Breast epithelium (tissue), 4 donors: ENCODE data around the gene CHTF18. TPM values are rescaled to one million over a fixed set of nuclear protein-coding genes. Genes with fewer than 3 reads are reported as not detected.

Source experiments
- DNase-seq, 2 donors: peaks; one replicate each; pipeline ENCODE4 v3.0.0-alpha.2; 2019; ENCODE audit warnings: low spot score in 2 of 2
- H3K27ac ChIP-seq, 2 donors: fragments of 200-600 bp; sonication (generic) in 1 of 2; one replicate each; pipeline ENCODE4 v1.5.1; 2016 to 2019; ENCODE audit warnings: mild to moderate bottlenecking in 1 of 2
- H3K27me3 ChIP-seq, 2 donors: fragments of 200-600 bp; sonication (generic) in 1 of 2; one replicate each; pipeline versions ENCODE4 v1.5.1 to v1.6.0; 2017 to 2019; ENCODE audit warnings: control low read depth in 1 of 2, mild to moderate bottlenecking in 1 of 2
- H3K36me3 ChIP-seq: fragments of 200-600 bp; one replicate; pipeline ENCODE4 v1.5.1; 2019
- H3K4me1 ChIP-seq, 2 donors: fragments of 200-600 bp; sonication (generic); one replicate each; pipeline ENCODE4 v1.5.1; 2016 to 2019; ENCODE audit warnings: control low read depth in 1 of 2
- H3K4me3 ChIP-seq, 3 donors: fragments of 200-600 bp; sonication (generic); 1 replicate in 2 of 3; 2 replicates in 1 of 3; pipeline ENCODE4 v1.5.1; 2016 to 2019; ENCODE audit warnings: mild to moderate bottlenecking in 3 of 3, moderate library complexity in 2 of 3
- H3K9me3 ChIP-seq, 2 donors: fragments of 200-600 bp; sonication (generic) in 1 of 2; one replicate each; pipeline ENCODE4 v1.5.1; 2016 to 2019; ENCODE audit warnings: control low read depth in 1 of 2
- CTCF ChIP-seq, 3 donors: fragments of 450-650 bp; IDR thresholded peaks; one replicate each; pipeline ENCODE4 v1.5.1; 2016 to 2017; ENCODE audit warnings: antibody characterized with exemption in 3 of 3, mild to moderate bottlenecking in 3 of 3, moderate library complexity in 3 of 3
- POLR2A ChIP-seq: fragments of 450-650 bp; IDR thresholded peaks from one replicate; pipeline ENCODE4 v1.6.1; 2016; ENCODE audit warnings: antibody characterized with exemption, mild to moderate bottlenecking, moderate library complexity
- POLR2AphosphoS5 ChIP-seq, 3 donors: sonication (generic); formaldehyde crosslinking; IDR thresholded peaks; one replicate each; pipeline ENCODE4 v1.6.1; 2017; ENCODE audit warnings: antibody characterized with exemption in 3 of 3
- intact Hi-C: fragments of 100-400 bp; cut with DNase I; formaldehyde crosslinking; loops from one replicate; pipeline ENCODE4 v1.15.1; 2023; ENCODE audit warnings: low total_unique reads
- total RNA-seq, 3 donors: library from RNA; depleted of rRNA; stranded (reverse); fragments of >200 nt; gene quantifications; one replicate each; pipeline ENCODE4 v1.1.0, GENCODE V29; 2016

Gene CHTF18
- total RNA-seq, 3 donors from 2014 or later, result 12.6 to 15.5 (median 13.1) TPM

DNA sequence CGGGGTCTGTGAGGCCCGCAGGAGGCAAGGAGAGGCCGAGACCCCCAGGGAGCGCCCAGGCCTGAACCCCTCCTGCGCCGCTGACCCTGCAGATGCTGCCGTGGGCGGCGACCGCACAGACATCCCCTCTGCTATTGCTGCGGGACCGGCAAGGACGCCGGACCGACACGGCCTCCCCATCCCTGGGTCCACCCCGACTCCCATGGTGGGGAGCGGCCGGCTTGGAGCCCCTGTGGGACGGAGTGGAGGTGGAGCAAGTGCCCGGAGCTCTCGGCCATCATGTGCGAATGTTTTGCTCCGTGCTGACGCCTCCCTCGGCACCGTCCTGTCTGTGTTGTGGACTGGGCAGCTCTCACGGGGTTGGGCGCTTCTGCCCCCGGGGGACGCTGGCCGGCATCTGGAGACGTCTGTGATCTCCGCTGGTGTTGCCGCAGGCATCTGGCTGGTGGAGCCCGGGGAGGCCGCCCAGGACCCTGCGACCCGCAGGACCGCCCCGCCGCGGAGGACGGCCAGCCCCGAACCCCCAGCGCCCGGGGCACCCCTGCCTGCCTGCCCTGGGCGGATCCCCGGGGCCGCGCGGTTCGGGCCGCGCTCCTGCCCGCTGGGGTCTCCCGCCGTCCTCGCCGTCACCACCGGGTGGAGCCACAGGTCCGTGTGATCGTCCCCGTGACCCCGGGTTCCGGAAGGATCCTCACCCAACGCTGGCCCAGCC is 24.9 kb downstream of the CHTF18 start:
- H3K4me3 ChIP-seq, result peak overlapping the region in 2 of 3 donors; percentile 39 to 58
- intact Hi-C loops, result loop anchor here (5.0 kb wide), 1 partner anchor 244 kb away; no protein-coding TSS in a partner anchor

DNA sequence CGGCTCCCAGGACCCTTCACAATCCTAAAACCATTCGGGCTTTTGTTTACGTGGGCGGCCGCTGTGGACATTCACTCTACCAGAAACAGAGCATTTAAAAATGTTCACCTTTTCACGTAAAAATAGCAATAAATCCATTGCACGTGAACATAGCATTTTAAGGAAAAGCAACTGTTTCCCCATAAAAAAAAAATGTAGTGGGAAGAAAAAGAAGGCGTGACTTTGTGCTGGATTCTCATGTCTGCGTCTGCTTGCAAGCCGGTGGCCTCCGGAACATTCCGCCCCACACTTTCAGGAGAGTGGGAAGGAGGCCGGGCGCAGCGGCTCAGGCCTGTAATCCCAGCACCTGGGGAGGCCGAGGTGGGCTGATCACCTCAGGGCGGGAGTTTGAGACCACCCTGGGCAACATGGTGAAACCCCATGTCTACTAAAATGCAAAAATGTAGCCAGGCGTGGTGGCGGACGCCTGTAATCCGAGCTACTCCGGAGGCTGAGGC is 25.5 kb downstream of the CHTF18 start:
- TF ChIP-seq CTCF (IDR thresholded peaks at IDR 0.05), result peak in 1 of 3 donors; percentile 36
- no peak for TF ChIP-seq POLR2A
- Histone ChIP-seq H3K4me1 (no peaks in the 10 kb centered on the region), H3K36me3 (no peaks in the 10 kb centered on the region), H3K9me3 (peaks cover 0 to 4% of the 10 kb centered on the region in 2 donors), H3K27ac (no peak overlapping the region), H3K27me3 (peaks cover 0 to 58% of the 10 kb centered on the region in 2 donors), H3K4me3 (peak overlapping the region in 2 of 3 donors; percentile 39 to 58)
- DNase-seq, result no peak
- intact Hi-C loops, result loop anchor here (5.0 kb wide), 1 partner anchor 243 kb away; no protein-coding TSS in a partner anchor

More for the DNA sequence above, 24.9 kb downstream of the CHTF18 start:
- no peak for DNase-seq
- H3K27me3 ChIP-seq, result peaks cover 0 to 52% of the 10 kb centered on the region in 2 donors
- peaks cover 0 to 4% of the 10 kb centered on the region in 2 donors for H3K9me3 ChIP-seq
- TF ChIP-seq CTCF (IDR thresholded peaks at IDR 0.05) (peak in 1 of 3 donors; percentile 58), POLR2A (no peak)
- H3K36me3 ChIP-seq, result no peaks in the 10 kb centered on the region
- no peak overlapping the region for H3K27ac ChIP-seq
- no peaks in the 10 kb centered on the region for H3K4me1 ChIP-seq

- Histone ChIP-seq H3K4me1 (no peaks in the 10 kb centered on the region), H3K9me3 (peaks cover 0 to 4% of the 10 kb centered on the region in 2 donors), H3K27me3 (peaks cover 0 to 68% of the 10 kb centered on the region in 2 donors), H3K27ac (no peak overlapping the region), H3K4me3 (no peak overlapping the region), H3K36me3 (no peaks in the 10 kb centered on the region)
- TF ChIP-seq POLR2AphosphoS5 (IDR thresholded peaks at IDR 0.05) (no peak), CTCF (IDR thresholded peaks at IDR 0.05) (no peak), POLR2A (no peak)
- intact Hi-C loops, result loop anchor here (5.0 kb wide), 1 partner anchor 242 kb away; no protein-coding TSS in a partner anchor
- no peak for DNase-seq
Observed at GRCh38 chr16:814974-815373, 26.6 kb downstream of the CHTF18 start.

DNA sequence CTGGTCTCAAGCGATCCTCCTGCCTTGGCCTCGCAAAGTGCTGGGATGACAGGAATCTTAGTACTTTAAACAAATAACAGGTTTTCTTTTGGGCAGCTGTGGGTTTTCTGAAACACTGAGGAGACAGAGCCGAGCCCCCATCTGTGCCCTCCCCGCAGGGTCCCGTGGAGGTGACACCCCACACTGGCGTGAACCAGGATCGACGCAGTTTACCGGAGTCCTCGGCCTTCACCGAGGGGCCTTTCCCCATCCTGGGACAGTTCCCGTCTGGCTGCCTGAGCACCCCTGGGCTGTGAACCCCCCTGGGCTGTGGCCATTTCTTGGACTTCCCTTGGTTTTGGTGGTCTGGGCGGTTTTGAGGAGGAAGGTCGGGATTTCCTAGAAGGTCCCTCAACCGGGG is 27.4 kb downstream of the CHTF18 start:
- Histone ChIP-seq H3K27me3 (peaks cover 0 to 71% of the 10 kb centered on the region in 2 donors), H3K9me3 (peaks cover 0 to 4% of the 10 kb centered on the region in 2 donors), H3K4me3 (no peak overlapping the region), H3K4me1 (no peaks in the 10 kb centered on the region), H3K36me3 (no peaks in the 10 kb centered on the region), H3K27ac (no peak overlapping the region)
- no peak for DNase-seq
- intact Hi-C loops, result no loop called here
- TF ChIP-seq CTCF (IDR thresholded peaks at IDR 0.05) (no peak), POLR2A (no peak), POLR2AphosphoS5 (IDR thresholded peaks at IDR 0.05) (no peak)
